Lung (tissue), 12 donors: Measurements from ENCODE around the gene FZD2. TPM values are rescaled to one million over a fixed set of nuclear protein-coding genes. Genes with fewer than 3 reads are reported as not detected.

Experiments
- ATAC-seq: fragments of 200-7000 bp; cut with Tn5 transposase; one replicate; pipeline ENCODE4 v1.9.1; 2020; ENCODE audit warnings: moderate number of reproducible peaks; ENCODE audit not compliant: insufficient read depth, low FRiP score
- DNase-seq, 3 donors: peaks; one replicate each; pipeline ENCODE4 v3.0.0-alpha.2; 2013 to 2017
- H3K27ac ChIP-seq, 2 donors: one replicate each; pipeline ENCODE4 v1.5.1; 2013; ENCODE audit warnings: mild to moderate bottlenecking in 2 of 2, moderate library complexity in 2 of 2, control low read depth in 1 of 2, inconsistent platforms in 1 of 2, low read depth in 1 of 2, low read length in 1 of 2
- H3K27me3 ChIP-seq, 3 donors: one replicate each; pipeline ENCODE4 v1.5.1; 2013; ENCODE audit warnings: low read length in 2 of 3; ENCODE audit not compliant: control insufficient read depth in 3 of 3, insufficient read depth in 3 of 3
- H3K36me3 ChIP-seq, 4 donors: one replicate each; pipeline ENCODE4 v1.5.1; 2013; ENCODE audit warnings: low read length in 4 of 4, mild to moderate bottlenecking in 1 of 4, moderate library complexity in 1 of 4; ENCODE audit not compliant: control insufficient read depth in 4 of 4, insufficient read depth in 4 of 4
- H3K4me1 ChIP-seq, 5 donors: one replicate each; pipeline ENCODE4 v1.5.1; 2013; ENCODE audit warnings: low read length in 5 of 5, mild to moderate bottlenecking in 2 of 5, moderate library complexity in 1 of 5; ENCODE audit not compliant: control insufficient read depth in 5 of 5, insufficient read depth in 5 of 5
- H3K4me3 ChIP-seq: one replicate; pipeline ENCODE4 v1.5.1; 2013; ENCODE audit warnings: mild to moderate bottlenecking, control low read depth, moderate library complexity
- H3K9ac ChIP-seq, 2 donors: one replicate each; pipeline ENCODE4 v1.5.1; 2013; ENCODE audit warnings: low read length in 2 of 2, control low read depth in 1 of 2; ENCODE audit not compliant: insufficient read depth in 1 of 2
- H3K9me3 ChIP-seq, 4 donors: one replicate each; pipeline ENCODE4 v1.5.1; 2013; ENCODE audit warnings: low read length in 3 of 4, mild to moderate bottlenecking in 1 of 4, moderate library complexity in 1 of 4; ENCODE audit not compliant: control insufficient read depth in 4 of 4, insufficient read depth in 3 of 4
- CTCF ChIP-seq: IDR thresholded peaks from 2 replicates; pipeline ENCODE4 v1.5.1; 2012; ENCODE audit warnings: mild to moderate bottlenecking; ENCODE audit errors: control extremely low read depth, extremely low read depth
- WGBS, 2 donors: extraction: QIAGEN DNeasy Blood & Tissue Kit; methylation state at CpG; one replicate each; pipeline ENCODE4 v1.1.7; 2013; 5-methylcytosine and 5-hydroxymethylcytosine counted together
- polyA plus RNA-seq, 2 donors: library from polyadenylated mRNA; stranded (reverse); fragments of 200-250 nt; gene quantifications; one replicate each; pipeline ENCODE4 v1.2.1, GENCODE V29; 2013
- total RNA-seq, 2 donors: library from RNA; depleted of rRNA in 1 of 2; stranded (reverse); fragments of >200 nt in 1 of 2; gene quantifications; one replicate each; pipeline ENCODE4 v1.2.1, GENCODE V29; 2014 to 2021
- donor health status: control.
- donor health status: control.
- donor health status: Bipolar disorder and iron deficiency.
- donor health status: healthy.
- donor health status: DM: yes; HTN: yes; CAD: no.

FZD2 gene
- total and polyA plus RNA-seq, 4 donors, result 3.8 to 14.1 (median 6.9) TPM

DNA sequence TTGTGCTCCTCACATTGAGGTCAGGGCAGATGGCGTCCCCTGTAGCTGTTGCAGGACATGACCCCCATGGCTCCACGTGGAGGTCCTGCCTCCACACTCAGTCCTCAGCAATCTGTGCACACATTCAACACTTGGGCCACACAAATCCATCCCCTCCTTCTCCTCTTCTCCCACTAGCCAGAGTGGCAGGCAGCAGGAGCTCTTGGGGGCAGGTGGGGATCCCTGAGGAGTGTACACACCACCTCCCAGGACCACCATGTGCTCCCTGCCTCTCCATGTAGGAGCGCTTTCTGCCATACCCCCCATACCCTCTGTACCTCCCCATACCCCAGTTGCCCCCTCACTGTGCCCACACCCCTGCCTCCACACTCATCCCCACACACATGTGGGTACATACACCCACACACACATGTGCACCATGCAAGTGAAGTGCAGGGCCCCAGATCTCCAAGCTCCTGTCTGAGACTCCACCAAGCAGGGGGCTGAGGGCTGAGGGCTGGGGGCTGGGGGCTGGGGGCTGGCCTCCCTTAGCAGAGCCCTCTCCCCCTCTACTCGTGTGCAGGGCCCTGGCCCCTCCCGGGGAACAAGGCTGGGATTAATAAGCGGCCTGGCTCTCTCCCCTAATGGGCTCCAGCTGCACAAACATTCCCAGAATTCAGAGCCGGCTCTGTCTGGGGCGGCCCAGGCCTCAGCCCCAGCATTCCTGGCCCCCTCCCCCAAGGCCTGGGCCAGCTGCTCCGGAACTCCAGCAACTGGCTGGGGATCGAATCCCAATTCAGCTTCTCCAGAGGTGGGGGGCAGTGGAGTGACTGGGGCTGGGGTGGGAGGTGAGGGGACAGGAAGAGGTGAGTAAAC is 50.8 kb downstream of the FZD2 start:
- Histone ChIP-seq H3K27me3 (no peaks in the 10 kb centered on the region), H3K9ac (no peak overlapping the region), H3K4me3 (no peak overlapping the region), H3K27ac (no peak overlapping the region), H3K36me3 (no peaks in the 10 kb centered on the region), H3K9me3 (no peaks in the 10 kb centered on the region), H3K4me1 (peaks cover 0 to 26% (median 5%) of the 10 kb centered on the region in 5 donors)
- no peak for ATAC-seq
- no peak for TF ChIP-seq CTCF
- WGBS, 2 donors, result 65 to 71% methylated on average over 10 of the region's 10 CpGs
- peak; percentile 70 to 83 (median 76) for DNase-seq

GRCh38 chr17:44608727-44609435 is 51.6 kb downstream of the FZD2 start:
- ATAC-seq (no peak), DNase-seq (peak in 1 of 3 donors; percentile 41)
- Histone ChIP-seq H3K4me3 (no peak overlapping the region), H3K4me1 (peaks cover 0 to 26% (median 5%) of the 10 kb centered on the region in 5 donors), H3K27ac (no peak overlapping the region), H3K9me3 (no peaks in the 10 kb centered on the region), H3K27me3 (no peaks in the 10 kb centered on the region), H3K9ac (no peak overlapping the region), H3K36me3 (no peaks in the 10 kb centered on the region)
- WGBS, 2 donors, result 91 to 92% methylated on average over 6 of the region's 6 CpGs
- no peak for TF ChIP-seq CTCF

DNA sequence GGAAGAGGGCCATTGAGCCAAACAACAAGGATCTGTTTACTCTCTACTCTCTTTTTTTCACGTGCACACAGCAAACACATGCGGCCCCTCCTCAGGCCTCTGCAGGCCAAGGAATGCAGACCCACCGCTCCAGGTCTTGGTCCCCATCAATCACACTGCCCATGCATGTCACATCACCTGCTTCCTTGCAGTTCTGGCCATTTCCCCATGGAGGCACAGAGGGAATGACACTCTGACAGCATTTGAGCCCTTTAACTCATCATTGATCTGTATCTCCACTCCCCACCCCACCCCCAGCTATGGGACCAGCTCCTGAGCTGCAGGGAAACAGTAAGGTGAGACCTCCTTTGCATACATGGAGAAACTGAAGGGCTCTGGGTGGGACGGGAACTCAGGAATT is 53.0 kb downstream of the FZD2 start:
- no peaks in the 10 kb centered on the region for H3K9me3 ChIP-seq
- no peak for DNase-seq
- no peak overlapping the region for H3K27ac ChIP-seq
- no peaks in the 10 kb centered on the region for H3K36me3 ChIP-seq
- no peak for ATAC-seq
- no peak for TF ChIP-seq CTCF
- H3K27me3 ChIP-seq, result no peaks in the 10 kb centered on the region
- H3K4me1 ChIP-seq, result peaks cover 0 to 15% (median 5%) of the 10 kb centered on the region in 5 donors
- H3K4me3 ChIP-seq, result no peak overlapping the region
- no peak overlapping the region for H3K9ac ChIP-seq
- WGBS, 2 donors, result 49 to 62% methylated on average over 4 of the region's 4 CpGs

Other genes starting within 250 kb of the FZD2 start
- gene RUNDC3A, start 248.9 kb upstream of the FZD2 start, total RNA-seq, result 1 to 10 TPM in 1 of 2 donors, under 1 TPM in 1; 0.61 to 4.9 TPM
- under 1 TPM; 0.70 to 0.91 TPM for gene RUNDC3A, start 248.9 kb upstream of the FZD2 start, polyA plus RNA-seq
- gene SLC25A39, start 232.7 kb upstream of the FZD2 start, total RNA-seq, result 100 to 1,000 TPM in 1 of 2 donors, 10 to 100 TPM in 1; 66.4 to 134 TPM
- 100 to 1,000 TPM; 104 to 130 TPM for gene SLC25A39, start 232.7 kb upstream of the FZD2 start, polyA plus RNA-seq
- gene GRN, start 212.2 kb upstream of the FZD2 start, total RNA-seq, result 100 to 1,000 TPM; 300 to 753 TPM
- gene GRN, start 212.2 kb upstream of the FZD2 start, polyA plus RNA-seq, result 100 to 1,000 TPM; 160 to 719 TPM
- 1 to 10 TPM; 1.1 to 8.0 TPM for gene FAM171A2, start 193.6 kb upstream of the FZD2 start, total RNA-seq
- gene FAM171A2, start 193.6 kb upstream of the FZD2 start, polyA plus RNA-seq, result under 1 TPM; 0.47 TPM
- gene ITGA2B, start 167.8 kb upstream of the FZD2 start, total RNA-seq, result 1 to 10 TPM; 2.1 to 9.2 TPM
- gene ITGA2B, start 167.8 kb upstream of the FZD2 start, polyA plus RNA-seq, result 1 to 10 TPM; 1.4 to 6.3 TPM
- gene GPATCH8, start 54.1 kb upstream of the FZD2 start, total RNA-seq, result 10 to 100 TPM; 36.2 to 62.0 TPM
- gene GPATCH8, start 54.1 kb upstream of the FZD2 start, polyA plus RNA-seq, result 10 to 100 TPM in 1 of 2 donors, 1 to 10 TPM in 1; 8.9 to 11.4 TPM
- gene MEIOC, start 99.0 kb downstream of the FZD2 start, total RNA-seq, result not detected
- gene MEIOC, start 99.0 kb downstream of the FZD2 start, polyA plus RNA-seq, result under 1 TPM; 0.02 to 0.08 TPM
- 10 to 100 TPM; 20.5 to 21.4 TPM for gene CCDC43, start 132.3 kb downstream of the FZD2 start, total RNA-seq
- gene CCDC43, start 132.3 kb downstream of the FZD2 start, polyA plus RNA-seq, result 10 to 100 TPM; 13.5 to 17.0 TPM
- gene DBF4B, start 151.2 kb downstream of the FZD2 start, total RNA-seq, result 1 to 10 TPM; 3.5 to 8.6 TPM
- 1 to 10 TPM; 2.7 to 2.8 TPM for gene DBF4B, start 151.2 kb downstream of the FZD2 start, polyA plus RNA-seq
- 1 to 10 TPM in 1 of 2 donors, under 1 TPM in 1; 0.09 to 1.1 TPM for gene ADAM11, start 201.5 kb downstream of the FZD2 start, total RNA-seq
- gene ADAM11, start 201.5 kb downstream of the FZD2 start, polyA plus RNA-seq, result under 1 TPM; 0.15 to 0.22 TPM